Measurements from ENCODE around the gene ITGA11.

The ITGA11 gene

GRCh38 chr15:68265674-68266073 lies 166.3 kb downstream of the ITGA11 start:
- H3K4me3 ChIP-seq (ENCODE audit: low read depth, low read length), result no peak overlapping the region
- TF ChIP-seq CTCF (IDR thresholded peaks at IDR 0.05; ENCODE audit: low read depth, low read length, missing control alignments), result no peak

GRCh38 chr15:68265081-68265480 lies 166.9 kb downstream of the ITGA11 start:
- H3K4me3 ChIP-seq (ENCODE audit: low read depth, low read length), result no peak overlapping the region
- TF ChIP-seq CTCF (IDR thresholded peaks at IDR 0.05; ENCODE audit: low read depth, low read length, missing control alignments), result no peak
- DNase-seq (ENCODE audit: low read depth), result no peak

More at GRCh38 chr15:68265674-68266073, 166.3 kb downstream of the ITGA11 start:
- DNase-seq (ENCODE audit: low read depth), result no peak

GRCh38 chr15:68264282-68264681 lies 167.7 kb downstream of the ITGA11 start:
- H3K4me3 ChIP-seq (ENCODE audit: low read depth, low read length), result no peak overlapping the region
- no peak for TF ChIP-seq CTCF (IDR thresholded peaks at IDR 0.05; ENCODE audit: low read depth, low read length, missing control alignments)

GRCh38 chr15:68262514-68263356 lies 169.2 kb downstream of the ITGA11 start:
- DNase-seq (ENCODE audit: low read depth), result no peak
- H3K4me3 ChIP-seq (ENCODE audit: low read depth, low read length), result no peak overlapping the region
- no peak for TF ChIP-seq CTCF (IDR thresholded peaks at IDR 0.05; ENCODE audit: low read depth, low read length, missing control alignments)

More at GRCh38 chr15:68264282-68264681, 167.7 kb downstream of the ITGA11 start:
- DNase-seq (ENCODE audit: low read depth), result no peak

- H3K4me3 ChIP-seq (ENCODE audit: low read depth, low read length), result no peak overlapping the region
- DNase-seq (ENCODE audit: low read depth), result no peak
- no peak for TF ChIP-seq CTCF (IDR thresholded peaks at IDR 0.05; ENCODE audit: low read depth, low read length, missing control alignments)
Measured at GRCh38 chr15:68261980-68262379, 170.0 kb downstream of the ITGA11 start.

- no peak for DNase-seq (ENCODE audit: low read depth)
- no peak for TF ChIP-seq CTCF (IDR thresholded peaks at IDR 0.05; ENCODE audit: low read depth, low read length, missing control alignments)
- H3K4me3 ChIP-seq (ENCODE audit: low read depth, low read length), result no peak overlapping the region
Measured at GRCh38 chr15:68261241-68261640, 170.7 kb downstream of the ITGA11 start.

- no peak for TF ChIP-seq CTCF (IDR thresholded peaks at IDR 0.05; ENCODE audit: low read depth, low read length, missing control alignments)
- no peak for DNase-seq (ENCODE audit: low read depth)
- H3K4me3 ChIP-seq (ENCODE audit: low read depth, low read length), result no peak overlapping the region
Measured at GRCh38 chr15:68259883-68260282, 172.1 kb downstream of the ITGA11 start.

All from GM12864 (cell line).